Cardiac muscle cell (in vitro differentiated cells and primary cell): Measurements from ENCODE around the gene OR56B4. TPM values are rescaled to one million over a fixed set of nuclear protein-coding genes. Genes with fewer than 3 reads are reported as not detected.
A peak's percentile ranks its signal among the peaks of the same experiment; 100 is the strongest.
"Not testable (repeated sequence)": the region's sequence is repeated elsewhere in the genome, so short reads cannot be mapped to it uniquely, and the experiment has no call there.

Experiments
- DNase-seq, 2 donors: peaks; one replicate each; pipeline versions ENCODE4 v3.0.0 to v3.0.0-alpha.2; 2010 to 2017; ENCODE audit warnings: low read depth in 1 of 2, low spot score in 1 of 2
- H3K27ac ChIP-seq: fragments of 200-600 bp; sonication (generic); 2 replicates; pipeline ENCODE4 v1.5.1; 2016
- H3K27me3 ChIP-seq: fragments of 200-600 bp; sonication (generic); 2 replicates; pipeline ENCODE4 v1.6.0; 2016; ENCODE audit warnings: control low read depth
- H3K36me3 ChIP-seq: fragments of 200-600 bp; sonication (generic); 2 replicates; pipeline ENCODE4 v1.5.1; 2016; ENCODE audit warnings: control low read depth
- H3K4me1 ChIP-seq: fragments of 200-600 bp; sonication (generic); 2 replicates; pipeline ENCODE4 v1.8.1; 2017; ENCODE audit warnings: low read depth, mild to moderate bottlenecking, mixed run types
- H3K4me3 ChIP-seq: fragments of 200-600 bp; sonication (generic); 2 replicates; pipeline ENCODE4 v1.5.1; 2016; ENCODE audit warnings: mild to moderate bottlenecking
- H3K9me3 ChIP-seq: fragments of 200-600 bp; sonication (generic); 2 replicates; pipeline ENCODE4 v1.5.1; 2017; ENCODE audit warnings: low read depth, mild to moderate bottlenecking, control low read depth
- polyA plus RNA-seq: library from polyadenylated mRNA; unstranded; fragments of >200 nt; fragmentation: Nextera tagmentation; extraction: Ambion mirVana; gene quantifications from 2 replicates; pipeline ENCODE4 v1.2.1, GENCODE V29; 2016
- total RNA-seq: library from RNA; depleted of rRNA; stranded (reverse); fragments of >200 nt; gene quantifications from 2 replicates; pipeline ENCODE4 v1.2.3, GENCODE V29; 2016
- TF ChIP-seq, protein P1 (sequence below): IDR thresholded peaks from 2 replicates; pipeline ENCODE4 v1.5.1; 2012; ENCODE audit warnings: low read depth, mild to moderate bottlenecking, low read length

Gene OR56B4
- total and polyA plus RNA-seq, 2 experiments from 2014 or later = 0.35 TPM; not detected in 1

GRCh38 chr11:6129011-6129410 lies 21.5 kb downstream of the OR56B4 start:
- Histone ChIP-seq H3K27me3 (no peaks in the 10 kb centered on the region), H3K4me3 (no peak overlapping the region), H3K36me3 (no peaks in the 10 kb centered on the region), H3K27ac (no peak overlapping the region), H3K9me3 (no peaks in the 10 kb centered on the region), H3K4me1 (peaks cover 5% of the 10 kb centered on the region)
- no peak for DNase-seq
- TF ChIP-seq, protein P1, sequence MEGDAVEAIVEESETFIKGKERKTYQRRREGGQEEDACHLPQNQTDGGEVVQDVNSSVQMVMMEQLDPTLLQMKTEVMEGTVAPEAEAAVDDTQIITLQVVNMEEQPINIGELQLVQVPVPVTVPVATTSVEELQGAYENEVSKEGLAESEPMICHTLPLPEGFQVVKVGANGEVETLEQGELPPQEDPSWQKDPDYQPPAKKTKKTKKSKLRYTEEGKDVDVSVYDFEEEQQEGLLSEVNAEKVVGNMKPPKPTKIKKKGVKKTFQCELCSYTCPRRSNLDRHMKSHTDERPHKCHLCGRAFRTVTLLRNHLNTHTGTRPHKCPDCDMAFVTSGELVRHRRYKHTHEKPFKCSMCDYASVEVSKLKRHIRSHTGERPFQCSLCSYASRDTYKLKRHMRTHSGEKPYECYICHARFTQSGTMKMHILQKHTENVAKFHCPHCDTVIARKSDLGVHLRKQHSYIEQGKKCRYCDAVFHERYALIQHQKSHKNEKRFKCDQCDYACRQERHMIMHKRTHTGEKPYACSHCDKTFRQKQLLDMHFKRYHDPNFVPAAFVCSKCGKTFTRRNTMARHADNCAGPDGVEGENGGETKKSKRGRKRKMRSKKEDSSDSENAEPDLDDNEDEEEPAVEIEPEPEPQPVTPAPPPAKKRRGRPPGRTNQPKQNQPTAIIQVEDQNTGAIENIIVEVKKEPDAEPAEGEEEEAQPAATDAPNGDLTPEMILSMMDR = no peak

GRCh38 chr11:6129635-6130034 lies 22.2 kb downstream of the OR56B4 start:
- Histone ChIP-seq H3K4me3 (no peak overlapping the region), H3K27me3 (no peaks in the 10 kb centered on the region), H3K4me1 (peaks cover 5% of the 10 kb centered on the region), H3K36me3 (no peaks in the 10 kb centered on the region), H3K9me3 (no peaks in the 10 kb centered on the region), H3K27ac (no peak overlapping the region)
- TF ChIP-seq, protein P1 = no peak
- no peak for DNase-seq

DNA sequence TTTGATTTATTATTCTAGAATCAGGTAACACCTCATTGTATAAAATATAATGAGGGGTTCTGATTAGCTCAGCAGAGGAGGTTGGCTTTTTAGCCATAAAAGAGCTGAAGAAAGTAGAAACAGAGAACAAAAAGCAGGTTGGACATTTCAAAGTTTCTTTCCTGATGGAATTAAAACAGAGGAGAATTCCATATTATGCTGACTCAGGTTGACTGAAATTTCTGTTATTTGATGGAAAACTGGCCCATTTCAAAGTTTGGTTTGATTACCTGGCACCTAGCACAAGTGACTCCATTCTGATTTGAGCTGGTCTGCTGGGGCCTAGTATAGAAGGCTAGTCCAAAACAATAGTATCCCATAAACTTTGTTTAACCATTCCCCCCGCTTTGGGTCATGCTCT lies 24.9 kb downstream of the OR56B4 start:
- no peak for DNase-seq
- H3K4me3 ChIP-seq = no peak overlapping the region
- H3K4me1 ChIP-seq = peaks cover 23% of the 10 kb centered on the region
- no peaks in the 10 kb centered on the region for H3K27me3 ChIP-seq
- TF ChIP-seq, protein P1 = no peak
- no peaks in the 10 kb centered on the region for H3K9me3 ChIP-seq
- H3K36me3 ChIP-seq = no peaks in the 10 kb centered on the region
- no peak overlapping the region for H3K27ac ChIP-seq

GRCh38 chr11:6135936-6136335 lies 28.5 kb downstream of the OR56B4 start:
- H3K27me3 ChIP-seq, H3K4me3 ChIP-seq, H3K36me3 ChIP-seq, H3K9me3 ChIP-seq: not testable (repeated sequence)
- Histone ChIP-seq H3K27ac (peak overlapping the region; percentile 76), H3K4me1 (peaks cover 30% of the 10 kb centered on the region)
- DNase-seq = peak in 1 of 2 donors; percentile 17

DNA sequence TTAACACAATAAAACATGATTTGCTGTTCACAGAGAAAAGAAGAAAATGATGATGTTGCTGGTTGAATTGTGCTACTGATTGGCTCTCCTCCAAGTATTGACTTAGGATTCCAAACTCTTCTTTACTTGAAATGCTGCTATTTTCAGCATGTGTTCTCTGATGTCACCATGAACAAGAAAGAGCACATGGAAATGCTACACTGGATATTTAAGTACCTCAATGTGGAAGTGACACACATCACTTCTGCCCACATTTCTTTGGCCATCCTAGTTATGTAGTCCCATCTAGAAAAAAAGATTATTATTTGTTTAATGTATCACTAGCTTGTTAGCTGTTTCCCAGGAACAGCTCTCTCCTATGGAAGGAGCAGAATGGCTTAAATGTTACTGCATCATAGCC lies 35.5 kb downstream of the OR56B4 start:
- H3K9me3 ChIP-seq = no peaks in the 10 kb centered on the region
- TF ChIP-seq, protein P1 = no peak
- peaks cover 1% of the 10 kb centered on the region for H3K4me1 ChIP-seq
- H3K27ac ChIP-seq = no peak overlapping the region
- H3K27me3 ChIP-seq = no peaks in the 10 kb centered on the region
- no peaks in the 10 kb centered on the region for H3K36me3 ChIP-seq
- no peak for DNase-seq
- H3K4me3 ChIP-seq = no peak overlapping the region

DNA sequence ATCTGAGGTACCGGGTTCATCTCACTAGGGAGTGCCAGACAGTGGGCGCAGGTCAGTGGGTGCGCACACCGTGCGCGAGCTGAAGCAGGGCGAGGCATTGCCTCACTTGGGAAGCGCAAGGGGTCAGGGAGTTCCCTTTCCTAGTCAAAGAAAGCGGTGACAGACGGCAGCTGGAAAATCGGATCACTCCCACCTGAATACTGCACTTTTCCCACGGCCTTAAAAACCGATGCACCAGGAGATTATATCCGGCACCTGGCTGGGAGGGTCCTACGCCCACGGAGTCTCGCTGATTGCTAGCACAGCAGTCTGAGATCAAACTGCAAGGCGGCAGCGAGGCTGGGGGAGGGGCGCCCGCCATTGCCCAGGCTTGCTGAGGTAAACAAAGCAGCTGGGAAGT lies 36.3 kb downstream of the OR56B4 start:
- H3K9me3 ChIP-seq, DNase-seq, H3K36me3 ChIP-seq, H3K27me3 ChIP-seq, H3K27ac ChIP-seq, H3K4me1 ChIP-seq, H3K4me3 ChIP-seq: not testable (repeated sequence)

- no peak for DNase-seq
- TF ChIP-seq, protein P1 = no peak
- Histone ChIP-seq H3K27ac (no peak overlapping the region), H3K27me3 (no peaks in the 10 kb centered on the region), H3K4me1 (no peaks in the 10 kb centered on the region), H3K4me3 (no peak overlapping the region), H3K36me3 (no peaks in the 10 kb centered on the region), H3K9me3 (no peaks in the 10 kb centered on the region)
Measured at GRCh38 chr11:6151117-6151516, 43.6 kb downstream of the OR56B4 start.
